ENCODE results near the gene USP6.
"Not testable (repeated sequence)": the region's sequence is repeated elsewhere in the genome, so short reads cannot be mapped to it uniquely, and the experiment has no call there.

The USP6 gene

GRCh38 chr17:5182597-5183409 is 67.0 kb downstream of the USP6 start:
- no peak for DNase-seq
- intact Hi-C loops (cut with DNase I), result no loop called here

GRCh38 chr17:5183410-5183793 is 67.6 kb downstream of the USP6 start:
- no peak for DNase-seq
- intact Hi-C loops (cut with DNase I), result no loop called here

GRCh38 chr17:5184288-5184687 is 68.5 kb downstream of the USP6 start:
- no peak for DNase-seq
- intact Hi-C loops (cut with DNase I), result no loop called here

- peak; percentile 93 to 99 (median 96) for DNase-seq
- intact Hi-C loops (cut with DNase I), result loop anchor here (5.0 kb wide), 2 partner anchors 46 to 79 kb away; partner anchors contain the start of gene ZNF232
These were observed 75.9 kb downstream of the USP6 start, which contains the start of gene ZNF594 for GRCh38 chr17:5191541-5192417. ZNF594 (minus strand) TSS chr17:5191868; CDS start chr17:5184256, 7,612 bp downstream.

GRCh38 chr17:5194346-5194745 is 78.5 kb downstream of the USP6 start:
- intact Hi-C loops (cut with DNase I), result loop anchor here (5.0 kb wide), 2 partner anchors 43 to 82 kb away; partner anchors contain the start of gene ZNF232
- peak in 3 of 10 donors; percentile 15 to 79 (median 28) for DNase-seq

GRCh38 chr17:5198472-5198871 is 82.6 kb downstream of the USP6 start:
- no peak for DNase-seq
- intact Hi-C loops (cut with DNase I), result no loop called here

GRCh38 chr17:5200360-5200759 is 84.5 kb downstream of the USP6 start:
- no peak for DNase-seq
- intact Hi-C loops (cut with DNase I), result no loop called here

GRCh38 chr17:5201011-5201410 is 85.2 kb downstream of the USP6 start:
- intact Hi-C loops (cut with DNase I), result no loop called here
- DNase-seq, result no peak

GRCh38 chr17:5203178-5203907 is 87.5 kb downstream of the USP6 start:
- DNase-seq, result no peak
- intact Hi-C loops (cut with DNase I), result no loop called here

GRCh38 chr17:5203908-5204294 is 88.1 kb downstream of the USP6 start:
- DNase-seq, result no peak
- intact Hi-C loops (cut with DNase I), result no loop called here

- intact Hi-C loops (cut with DNase I), result no loop called here
These were observed 93.6 kb downstream of the USP6 start for GRCh38 chr17:5209396-5209795.

GRCh38 chr17:5210091-5210490 is 94.3 kb downstream of the USP6 start:
- peak in 1 of 10 donors; percentile 8 for DNase-seq
- intact Hi-C loops (cut with DNase I), result no loop called here

More at GRCh38 chr17:5209396-5209795, 93.6 kb downstream of the USP6 start:
- peak in 1 of 10 donors; percentile 14 for DNase-seq

GRCh38 chr17:5210614-5211252 is 94.9 kb downstream of the USP6 start:
- DNase-seq, result no peak
- intact Hi-C loops (cut with DNase I), result no loop called here

GRCh38 chr17:5211458-5211857 is 95.6 kb downstream of the USP6 start:
- DNase-seq, result no peak
- intact Hi-C loops (cut with DNase I), result no loop called here

- not testable (repeated sequence) for DNase-seq
These were observed 101.7 kb downstream of the USP6 start for GRCh38 chr17:5217562-5217961.

GRCh38 chr17:5219536-5219935 is 103.7 kb downstream of the USP6 start:
- intact Hi-C loops (cut with DNase I), result no loop called here
- no peak for DNase-seq

More at GRCh38 chr17:5217562-5217961, 101.7 kb downstream of the USP6 start:
- intact Hi-C loops (cut with DNase I), result not testable (repeated sequence)

GRCh38 chr17:5220074-5220473 is 104.2 kb downstream of the USP6 start:
- no peak for DNase-seq
- intact Hi-C loops (cut with DNase I), result no loop called here

- intact Hi-C loops (cut with DNase I); DNase-seq: not testable (repeated sequence)
These were observed 106.1 kb downstream of the USP6 start for GRCh38 chr17:5221912-5222311.
